Suppressor macrophage treated with lipopolysaccharide for 1 hour (primary cell): Measurements from ENCODE around the gene EFCAB3.
"Not testable (repeated sequence)": the region's sequence is repeated elsewhere in the genome, so short reads cannot be mapped to it uniquely, and the experiment has no call there.

Experiments
- DNase-seq, 3 donors: peaks; one replicate each; pipeline ENCODE4 v3.0.0-alpha.2; 2020 to 2022

The EFCAB3 gene

DNA sequence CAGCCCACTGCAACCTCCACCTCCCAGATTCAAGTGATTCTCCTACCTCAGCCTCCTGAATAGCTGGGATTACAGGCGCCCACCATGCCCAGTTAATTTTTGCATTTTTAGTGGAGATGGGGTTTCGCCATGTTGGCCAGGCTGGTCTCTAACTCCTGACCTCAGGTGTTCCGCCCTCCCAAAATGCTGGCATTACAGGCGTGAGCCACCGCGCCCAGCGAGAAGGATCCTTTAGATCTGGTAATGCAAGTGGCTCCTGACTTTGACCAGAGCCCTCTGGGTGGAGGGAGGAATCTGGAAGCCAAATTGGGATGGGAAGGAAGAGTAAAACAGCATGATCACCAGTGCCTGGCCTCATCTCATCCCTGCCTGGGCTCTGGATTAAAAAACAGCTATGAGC, 84.9 kb downstream of the EFCAB3 start:
- DNase-seq: not testable (repeated sequence)
